GM23248 (cell line): ENCODE measurements around the gene NEDD4L. TPM values are rescaled to one million over a fixed set of nuclear protein-coding genes. Genes with fewer than 3 reads are reported as not detected.

Experiments used
- DNase-seq: peaks from one replicate; pipeline ENCODE4 v3.0.0-alpha.2; 2015
- H2AFZ ChIP-seq: fragments of 200-600 bp; sonication (generic); 2 replicates; pipeline ENCODE4 v1.6.1; 2016; ENCODE audit warnings: antibody characterized with exemption
- H3F3A ChIP-seq: fragments of 200-600 bp; sonication (generic); 2 replicates; pipeline ENCODE4 v1.6.1; 2016; ENCODE audit warnings: mild to moderate bottlenecking, antibody characterized with exemption, mixed run types; ENCODE audit not compliant: insufficient read depth
- H3K27ac ChIP-seq: fragments of 200-600 bp; sonication (generic); 2 replicates; pipeline ENCODE4 v1.5.1; 2016; ENCODE audit warnings: mild to moderate bottlenecking
- H3K27me3 ChIP-seq: fragments of 200-600 bp; sonication (generic); replicated peaks from 2 replicates; pipeline ENCODE4 v1.6.1; 2016; ENCODE audit warnings: mild to moderate bottlenecking; ENCODE audit not compliant: insufficient read depth
- H3K36me3 ChIP-seq: fragments of 200-600 bp; sonication (generic); 2 replicates; pipeline ENCODE4 v1.6.1; 2016; ENCODE audit warnings: low read depth, mild to moderate bottlenecking
- H3K4me1 ChIP-seq: fragments of 200-600 bp; sonication (generic); 2 replicates; pipeline ENCODE4 v1.6.1; 2016; ENCODE audit warnings: mild to moderate bottlenecking; ENCODE audit not compliant: insufficient read depth
- H3K4me2 ChIP-seq: fragments of 200-600 bp; sonication (generic); one replicate; pipeline ENCODE4 v1.6.1; 2016; ENCODE audit warnings: mild to moderate bottlenecking; ENCODE audit not compliant: unreplicated experiment
- H3K4me3 ChIP-seq: fragments of 200-600 bp; sonication (generic); 2 replicates; pipeline ENCODE4 v1.5.1; 2016; ENCODE audit warnings: mild to moderate bottlenecking
- H3K79me2 ChIP-seq: fragments of 200-600 bp; sonication (generic); 2 replicates; pipeline ENCODE4 v1.6.1; 2016; ENCODE audit warnings: mild to moderate bottlenecking; ENCODE audit not compliant: insufficient read depth
- H3K9ac ChIP-seq: fragments of 200-600 bp; sonication (generic); 2 replicates; pipeline ENCODE4 v1.6.1; 2016; ENCODE audit warnings: mild to moderate bottlenecking
- H3K9me2 ChIP-seq: fragments of 200-600 bp; sonication (generic); 2 replicates; pipeline ENCODE4 v1.6.1; 2016; ENCODE audit warnings: mixed run types, mild to moderate bottlenecking, moderate library complexity; ENCODE audit not compliant: insufficient read depth
- H3K9me3 ChIP-seq: fragments of 200-600 bp; sonication (generic); one replicate; pipeline ENCODE4 v1.6.1; 2017; ENCODE audit warnings: low read depth
- H4K20me1 ChIP-seq: fragments of 200-600 bp; sonication (generic); 2 replicates; pipeline ENCODE4 v1.6.0; 2016; ENCODE audit not compliant: insufficient read depth
- EZH2 ChIP-seq: fragments of 200-600 bp; sonication (generic); IDR thresholded peaks from 2 replicates; pipeline ENCODE4 v1.6.1; 2018; ENCODE audit warnings: antibody characterized with exemption, mild to moderate bottlenecking; ENCODE audit not compliant: insufficient read depth, poor library complexity, severe bottlenecking
- EZH2phosphoT487 ChIP-seq: fragments of 200-600 bp; sonication (generic); IDR thresholded peaks from 2 replicates; pipeline ENCODE4 v1.6.1; 2018; ENCODE audit warnings: antibody characterized with exemption, moderate library complexity, mild to moderate bottlenecking, low read depth; ENCODE audit not compliant: insufficient read depth
- WGBS, 2 experiments: methylation state at CpG; one replicate each; pipeline ENCODE4 v1.1.6; 2015 to 2017; ENCODE audit warnings: low lambda C conversion rate in 2 of 2, low coverage in 1 of 2; ENCODE audit errors: missing lambda C conversion rate in 2 of 2; 5-methylcytosine and 5-hydroxymethylcytosine counted together
- in situ Hi-C: fragments of 300-500 bp; cut with MboI; formaldehyde crosslinking; loops from 2 replicates; pipeline ENCODE4 v1.15.0; 2020
- polyA plus RNA-seq: library from polyadenylated mRNA; unstranded; fragments of >200 nt; fragmentation: Nextera tagmentation; extraction: Ambion mirVana; gene quantifications from 2 replicates; pipeline ENCODE4 v1.2.1, GENCODE V29; 2016
- total RNA-seq: library from RNA; depleted of rRNA; stranded (reverse); fragments of >200 nt; shearing (Covaris generic); gene quantifications from 2 replicates; pipeline ENCODE4 v1.2.3, GENCODE V29; 2014

Gene NEDD4L
- total and polyA plus RNA-seq, 2 experiments from 2014 or later: 3.7 to 6.1 TPM

DNA sequence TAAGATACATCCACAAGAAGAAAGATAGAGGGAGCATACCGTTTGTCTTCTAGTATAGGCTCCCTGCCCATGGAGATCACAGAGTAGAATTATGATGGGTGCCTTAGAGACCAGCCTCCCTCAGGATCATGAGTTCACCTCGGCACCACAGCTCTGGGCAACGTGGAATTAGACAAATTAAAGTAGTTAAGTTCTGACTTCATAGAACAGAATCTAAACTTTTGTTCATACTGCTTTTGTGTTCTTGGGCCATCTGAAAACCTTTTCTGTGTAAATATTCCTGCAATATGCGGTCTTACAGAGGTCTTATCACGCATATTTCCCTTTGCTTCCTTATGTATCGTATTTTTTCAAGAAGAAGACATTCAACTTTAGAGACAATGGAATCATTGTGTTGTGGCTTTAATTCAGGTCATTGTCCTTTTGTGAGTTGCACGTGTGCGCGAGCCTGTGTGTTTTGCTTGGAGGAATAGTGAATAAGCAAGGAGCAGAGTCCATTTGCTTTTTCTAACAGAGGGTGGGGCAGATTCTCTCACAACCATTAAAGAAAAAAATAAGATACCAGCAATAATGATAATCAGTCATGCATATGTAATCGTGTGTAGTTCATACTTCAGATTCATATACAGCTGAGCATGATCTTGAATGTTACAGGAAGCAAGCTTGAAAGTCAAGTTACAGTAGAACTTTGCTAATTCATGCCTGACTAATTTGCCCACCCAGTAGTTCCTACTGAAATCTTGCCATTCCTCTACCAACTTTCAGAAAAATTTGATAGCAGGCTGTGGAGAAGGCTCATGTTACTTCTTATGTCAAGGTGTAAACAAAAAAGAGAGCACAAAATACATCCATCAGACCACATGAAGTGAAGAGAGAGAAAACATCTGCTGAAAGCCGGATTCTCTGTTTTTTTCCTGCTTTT, 243.6 kb downstream of the NEDD4L start:
- TF ChIP-seq EZH2phosphoT487 (no peak), EZH2 (no peak)
- Histone ChIP-seq H3K79me2 (no peaks in the 10 kb centered on the region), H2AFZ (no peak overlapping the region), H4K20me1 (no peaks in the 10 kb centered on the region), H3K9me3 (no peaks in the 10 kb centered on the region), H3K27me3 (no peaks in the 10 kb centered on the region), H3K4me2 (no peak overlapping the region), H3K4me1 (peaks cover 18% of the 10 kb centered on the region), H3F3A (peaks cover 11% of the 10 kb centered on the region; the same call in 1 of the 2 replicates), H3K36me3 (no peaks in the 10 kb centered on the region), H3K9ac (no peak overlapping the region), H3K9me2 (no peaks in the 10 kb centered on the region), H3K27ac (no peak overlapping the region), H3K4me3 (no peak overlapping the region)
- DNase-seq: no peak
- WGBS, 2 experiments: 83 to 89% methylated on average over 11 of the region's 11 CpGs
- in situ Hi-C loops: no loop called here

DNA sequence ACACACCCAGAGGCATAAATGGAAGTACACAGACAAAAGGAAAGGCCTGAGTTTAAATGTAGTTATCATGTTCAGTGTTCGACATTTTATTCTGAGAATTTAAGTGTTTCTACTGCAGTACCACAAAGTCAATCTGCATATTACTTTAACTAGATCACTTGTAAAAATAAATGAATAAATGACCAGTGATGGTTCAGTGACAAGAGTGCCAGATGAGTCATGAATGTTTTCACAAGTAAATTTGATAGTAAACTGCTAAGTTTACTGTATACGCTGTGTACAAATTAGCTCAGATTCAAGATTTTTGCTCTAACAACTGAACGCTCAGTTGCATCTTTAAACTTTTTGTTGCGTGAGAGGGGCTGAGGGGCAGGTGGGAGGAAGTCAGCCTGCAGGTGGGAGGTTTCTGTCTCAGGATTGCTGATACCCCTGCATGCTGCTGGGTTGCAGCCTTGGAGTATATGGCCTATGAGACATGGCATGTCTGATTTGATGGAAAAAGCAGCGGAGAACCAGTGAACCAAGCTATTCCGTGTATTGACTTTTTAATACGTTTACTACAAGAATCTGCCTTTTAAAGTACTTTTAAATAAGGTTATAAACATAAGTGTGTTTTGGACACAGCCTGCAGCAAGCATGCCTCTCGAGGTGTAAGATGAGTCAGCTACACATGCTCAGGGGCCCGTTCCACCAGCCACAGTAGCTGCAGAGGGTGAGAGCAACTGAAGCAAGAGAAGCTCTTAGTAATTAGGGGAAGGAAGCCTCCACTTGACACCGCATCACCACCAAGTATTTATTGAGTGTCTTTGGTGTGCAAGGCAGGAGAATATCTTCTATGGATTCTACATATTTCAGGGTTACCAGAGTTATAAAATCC, 245.1 kb downstream of the NEDD4L start:
- in situ Hi-C loops: no loop called here

DNA sequence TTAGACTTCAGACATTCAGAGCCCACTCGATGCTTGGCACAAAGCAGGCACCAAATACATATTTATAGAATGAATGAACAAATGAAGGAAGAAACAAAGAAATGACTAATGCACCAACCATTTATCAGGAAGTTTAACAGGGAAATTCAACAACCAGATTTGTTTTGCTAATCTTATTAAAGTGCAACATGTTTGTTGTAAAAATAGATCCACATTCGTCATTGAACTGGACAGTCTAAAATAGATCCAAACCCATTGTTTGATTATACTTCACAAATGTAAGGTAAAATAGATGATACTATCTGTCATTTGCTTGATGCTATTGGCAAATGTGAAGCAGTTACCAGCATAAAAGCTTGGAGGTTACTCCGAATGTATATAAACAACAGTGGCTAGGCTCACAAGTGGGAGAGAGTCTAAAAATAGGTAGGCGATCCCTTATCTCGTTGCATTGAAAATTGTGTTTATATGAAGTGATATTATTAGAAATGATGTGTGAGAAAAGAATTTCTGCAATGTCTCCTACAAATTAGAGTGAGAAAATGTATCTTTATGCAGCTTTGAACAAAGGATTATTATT, 246.2 kb downstream of the NEDD4L start:
- WGBS, 2 experiments: 49 to 57% methylated on average over 5 of the region's 5 CpGs
- Histone ChIP-seq H3K27ac (no peak overlapping the region), H3K9me3 (no peaks in the 10 kb centered on the region)

More for the DNA sequence above, 245.1 kb downstream of the NEDD4L start:
- no peaks in the 10 kb centered on the region for H3K27me3 ChIP-seq
- no peak overlapping the region for H3K4me2 ChIP-seq
- no peaks in the 10 kb centered on the region for H4K20me1 ChIP-seq
- DNase-seq: peak; percentile 55
- no peaks in the 10 kb centered on the region for H3K36me3 ChIP-seq
- no peak overlapping the region for H3K4me3 ChIP-seq
- H2AFZ ChIP-seq: no peak overlapping the region
- no peaks in the 10 kb centered on the region for H3K79me2 ChIP-seq
- H3K9me3 ChIP-seq: no peaks in the 10 kb centered on the region
- TF ChIP-seq EZH2 (no peak), EZH2phosphoT487 (no peak)
- no peak overlapping the region for H3K9ac ChIP-seq
- no peak overlapping the region for H3K27ac ChIP-seq
- no peaks in the 10 kb centered on the region for H3K9me2 ChIP-seq
- peaks cover 11% of the 10 kb centered on the region; the same call in 1 of the 2 replicates for H3F3A ChIP-seq
- peaks cover 18% of the 10 kb centered on the region for H3K4me1 ChIP-seq
- WGBS, 2 experiments: 85% methylated on average over 10 of the region's 10 CpGs

DNA sequence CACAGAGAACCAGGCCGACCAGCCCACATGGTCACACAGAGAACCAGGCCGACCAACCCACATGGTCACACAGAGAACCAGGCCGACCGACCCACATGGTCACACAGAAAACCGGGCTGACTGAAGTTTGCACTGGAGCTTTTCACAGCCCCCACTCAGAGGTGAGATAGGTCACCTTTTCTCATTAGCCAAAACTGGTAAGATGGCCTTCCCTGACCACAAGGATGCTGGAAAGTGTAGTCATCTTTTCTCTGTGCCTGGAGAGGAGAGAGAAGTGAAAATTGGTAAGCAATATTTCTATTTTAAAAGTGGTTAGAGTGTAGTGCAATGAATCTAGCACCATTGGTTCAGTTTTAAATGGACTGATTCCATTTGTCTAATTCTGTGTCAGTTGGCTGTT, 247.1 kb downstream of the NEDD4L start:
- peaks cover 18% of the 10 kb centered on the region for H3K4me1 ChIP-seq
- peaks cover 11% of the 10 kb centered on the region; the same call in 1 of the 2 replicates for H3F3A ChIP-seq
- H3K27me3 ChIP-seq: no peaks in the 10 kb centered on the region
- H2AFZ ChIP-seq: no peak overlapping the region
- DNase-seq: no peak
- no peaks in the 10 kb centered on the region for H4K20me1 ChIP-seq
- H3K4me2 ChIP-seq: no peak overlapping the region
- no peaks in the 10 kb centered on the region for H3K9me3 ChIP-seq
- no peak for TF ChIP-seq EZH2
- TF ChIP-seq EZH2phosphoT487: no peak
- no peak overlapping the region for H3K4me3 ChIP-seq
- H3K27ac ChIP-seq: no peak overlapping the region
- WGBS, 2 experiments: 95 to 97% methylated on average over 5 of the region's 5 CpGs
- H3K9ac ChIP-seq: no peak overlapping the region
- no peaks in the 10 kb centered on the region for H3K79me2 ChIP-seq
- H3K9me2 ChIP-seq: no peaks in the 10 kb centered on the region
- no peaks in the 10 kb centered on the region for H3K36me3 ChIP-seq
- in situ Hi-C loops: no loop called here

More for the DNA sequence above, 246.2 kb downstream of the NEDD4L start:
- Histone ChIP-seq H3F3A (peaks cover 11% of the 10 kb centered on the region; the same call in 1 of the 2 replicates), H3K79me2 (no peaks in the 10 kb centered on the region), H3K4me2 (peak overlapping the region; percentile 5), H3K27me3 (no peaks in the 10 kb centered on the region), H3K4me3 (no peak overlapping the region), H3K9ac (no peak overlapping the region), H3K36me3 (no peaks in the 10 kb centered on the region), H4K20me1 (no peaks in the 10 kb centered on the region), H2AFZ (no peak overlapping the region), H3K9me2 (no peaks in the 10 kb centered on the region), H3K4me1 (peaks cover 18% of the 10 kb centered on the region)
- peak; percentile 16 for DNase-seq
- in situ Hi-C loops: no loop called here
- no peak for TF ChIP-seq EZH2phosphoT487
